Astrocyte (in vitro differentiated cells and primary cell): ENCODE data around the gene TJP1. TPM values are rescaled to one million over a fixed set of nuclear protein-coding genes. Genes with fewer than 3 reads are reported as not detected.
"Not testable (repeated sequence)": the region's sequence is repeated elsewhere in the genome, so short reads cannot be mapped to it uniquely, and the experiment has no call there.

ENCODE experiments used
- DNase-seq: peaks from one replicate; pipeline ENCODE4 v3.0.0-alpha.2; 2010; ENCODE audit warnings: low read depth
- FAIRE-seq: peaks from 2 replicates; lab custom pipeline; 2011; peaks lifted over from hg19 to GRCh38; lab: Jason Lieb, UNC
- H2AFZ ChIP-seq: 2 replicates; pipeline ENCODE4 v1.6.0; 2012; ENCODE audit warnings: low read depth, low read length, inconsistent platforms
- H3K27ac ChIP-seq: 2 replicates; pipeline ENCODE4 v1.5.1; 2011; ENCODE audit warnings: low read depth, low read length, inconsistent platforms
- H3K27me3 ChIP-seq: 2 replicates; pipeline ENCODE4 v1.6.0; 2011; ENCODE audit warnings: low read length, inconsistent platforms; ENCODE audit not compliant: insufficient read depth
- H3K36me3 ChIP-seq: 2 replicates; pipeline ENCODE4 v1.5.1; 2011; ENCODE audit warnings: low read length, inconsistent platforms; ENCODE audit not compliant: insufficient read depth
- H3K4me1 ChIP-seq: 2 replicates; pipeline ENCODE4 v1.5.1; 2011; ENCODE audit warnings: low read length, inconsistent platforms; ENCODE audit not compliant: insufficient read depth
- H3K4me2 ChIP-seq: 2 replicates; pipeline ENCODE4 v1.6.0; 2012; ENCODE audit warnings: low read length, inconsistent platforms
- H3K4me3 ChIP-seq: 2 replicates; pipeline ENCODE4 v1.5.1; 2011; ENCODE audit warnings: low read depth, mild to moderate bottlenecking, low read length, inconsistent platforms; ENCODE audit not compliant: insufficient read depth
- H3K79me2 ChIP-seq: 2 replicates; pipeline ENCODE4 v1.6.0; 2012; ENCODE audit warnings: mild to moderate bottlenecking, low read length, inconsistent platforms; ENCODE audit not compliant: insufficient read depth
- H3K9ac ChIP-seq: 2 replicates; pipeline ENCODE4 v1.6.0; 2012; ENCODE audit warnings: mild to moderate bottlenecking, low read length, inconsistent platforms
- H3K9me3 ChIP-seq: 2 replicates; pipeline ENCODE4 v1.5.1; 2012; ENCODE audit warnings: low read depth, mild to moderate bottlenecking, low read length, inconsistent platforms; ENCODE audit not compliant: insufficient read depth
- H4K20me1 ChIP-seq: 2 replicates; pipeline ENCODE4 v1.6.0; 2012; ENCODE audit warnings: low read length, inconsistent platforms; ENCODE audit not compliant: insufficient read depth
- H3K27ac Mint-ChIP-seq: one replicate; pipeline ENCODE4 v1.8.0; 2021; ENCODE audit warnings: mild to moderate bottlenecking, mixed read lengths; ENCODE audit not compliant: unreplicated experiment
- H3K27me3 Mint-ChIP-seq: one replicate; pipeline ENCODE4 v1.8.0; 2021; ENCODE audit warnings: low read depth, mixed read lengths; ENCODE audit not compliant: unreplicated experiment
- H3K36me3 Mint-ChIP-seq: one replicate; pipeline ENCODE4 v1.8.0; 2021; ENCODE audit warnings: low read depth, mixed read lengths; ENCODE audit not compliant: unreplicated experiment
- H3K4me1 Mint-ChIP-seq: one replicate; pipeline ENCODE4 v1.8.0; 2021; ENCODE audit warnings: low read depth, mixed read lengths; ENCODE audit not compliant: unreplicated experiment
- H3K4me3 Mint-ChIP-seq: one replicate; pipeline ENCODE4 v1.8.0; 2021; ENCODE audit warnings: mild to moderate bottlenecking, moderate library complexity, mixed read lengths; ENCODE audit not compliant: unreplicated experiment
- H3K9me3 Mint-ChIP-seq: one replicate; pipeline ENCODE4 v1.8.0; 2021; ENCODE audit warnings: mild to moderate bottlenecking, mixed read lengths; ENCODE audit not compliant: unreplicated experiment
- EZH2 ChIP-seq: IDR thresholded peaks from 2 replicates; pipeline ENCODE4 v1.6.1; 2012; ENCODE audit warnings: mild to moderate bottlenecking, low read length, inconsistent platforms; ENCODE audit not compliant: insufficient read depth
- total RNA-seq: library from RNA; stranded (reverse); gene quantifications from 2 replicates; pipeline ENCODE4 v1.2.1, GENCODE V29; 2021
- TF ChIP-seq, protein P1 (sequence below): IDR thresholded peaks from 2 replicates; pipeline ENCODE4 v1.5.1; 2011; ENCODE audit warnings: low read depth, mild to moderate bottlenecking, inconsistent platforms, low read length, moderate library complexity; ENCODE audit not compliant: insufficient read depth

The TJP1 gene
- total RNA-seq, 1 donor from 2014 or later, result 137 TPM

DNA sequence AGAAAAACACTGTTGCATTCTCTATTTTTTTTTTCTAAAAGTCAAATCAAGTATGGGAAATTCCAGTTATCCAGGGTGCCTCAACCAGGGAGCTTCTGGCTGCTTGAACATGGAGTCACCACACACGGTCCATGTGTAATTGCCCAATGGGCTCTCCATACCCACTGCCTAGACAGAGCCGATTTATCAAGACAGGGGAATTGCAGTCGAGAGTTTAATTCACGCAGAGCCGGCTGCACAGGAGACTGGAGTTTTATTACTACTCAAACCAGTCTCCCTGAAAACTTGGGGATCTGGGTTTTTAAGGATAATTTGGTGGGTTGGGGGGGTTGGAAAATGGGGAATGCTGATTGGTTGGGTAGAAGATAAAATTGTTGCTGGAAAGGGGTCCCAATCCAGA, 149.8 kb downstream of the TJP1 start:
- Histone ChIP-seq H3K27ac (peak overlapping the region; percentile 90), H3K9me3 (no peaks in the 10 kb centered on the region), H3K4me3 (no peak overlapping the region), H3K79me2 (peaks cover 2% of the 10 kb centered on the region), H2AFZ (no peak overlapping the region), H3K4me2 (no peak overlapping the region), H3K9ac (no peak overlapping the region), H3K4me1 (peaks cover 57% of the 10 kb centered on the region), H3K36me3 (no peaks in the 10 kb centered on the region), H4K20me1 (no peaks in the 10 kb centered on the region), H3K27me3 (no peaks in the 10 kb centered on the region)
- TF ChIP-seq, protein P1, sequence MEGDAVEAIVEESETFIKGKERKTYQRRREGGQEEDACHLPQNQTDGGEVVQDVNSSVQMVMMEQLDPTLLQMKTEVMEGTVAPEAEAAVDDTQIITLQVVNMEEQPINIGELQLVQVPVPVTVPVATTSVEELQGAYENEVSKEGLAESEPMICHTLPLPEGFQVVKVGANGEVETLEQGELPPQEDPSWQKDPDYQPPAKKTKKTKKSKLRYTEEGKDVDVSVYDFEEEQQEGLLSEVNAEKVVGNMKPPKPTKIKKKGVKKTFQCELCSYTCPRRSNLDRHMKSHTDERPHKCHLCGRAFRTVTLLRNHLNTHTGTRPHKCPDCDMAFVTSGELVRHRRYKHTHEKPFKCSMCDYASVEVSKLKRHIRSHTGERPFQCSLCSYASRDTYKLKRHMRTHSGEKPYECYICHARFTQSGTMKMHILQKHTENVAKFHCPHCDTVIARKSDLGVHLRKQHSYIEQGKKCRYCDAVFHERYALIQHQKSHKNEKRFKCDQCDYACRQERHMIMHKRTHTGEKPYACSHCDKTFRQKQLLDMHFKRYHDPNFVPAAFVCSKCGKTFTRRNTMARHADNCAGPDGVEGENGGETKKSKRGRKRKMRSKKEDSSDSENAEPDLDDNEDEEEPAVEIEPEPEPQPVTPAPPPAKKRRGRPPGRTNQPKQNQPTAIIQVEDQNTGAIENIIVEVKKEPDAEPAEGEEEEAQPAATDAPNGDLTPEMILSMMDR, result no peak
- TF ChIP-seq EZH2, result no peak
- H3K36me3 Mint-ChIP-seq, result no peaks in the 10 kb centered on the region
- peaks cover 34% of the 10 kb centered on the region for H3K4me1 Mint-ChIP-seq
- H3K27me3 Mint-ChIP-seq, result no peaks in the 10 kb centered on the region
- H3K27ac Mint-ChIP-seq, result no peak overlapping the region
- peak overlapping the region; percentile 40 for H3K4me3 Mint-ChIP-seq
- no peak for DNase-seq
- FAIRE-seq, result no peak
- peaks cover 1% of the 10 kb centered on the region for H3K9me3 Mint-ChIP-seq

DNA sequence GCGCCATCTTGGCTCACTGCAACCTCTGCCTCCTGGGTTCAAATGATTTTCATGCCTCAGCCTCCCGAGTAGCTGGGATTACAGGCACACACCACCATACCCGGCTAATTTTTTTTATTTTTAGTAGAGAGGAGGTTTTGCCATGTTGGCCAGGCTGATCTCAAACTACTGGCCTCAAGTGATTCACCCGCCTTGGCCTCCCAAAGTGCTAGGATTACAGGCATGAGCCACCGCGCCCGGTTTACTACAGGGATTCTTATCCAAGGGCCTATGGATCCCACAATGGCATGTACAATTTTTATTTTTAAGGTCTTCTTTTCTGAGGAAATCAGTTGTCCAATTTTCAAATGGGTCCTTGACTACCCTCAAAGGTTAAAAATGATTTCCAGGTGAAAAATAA, 150.2 kb downstream of the TJP1 start:
- H3K9me3 ChIP-seq, FAIRE-seq, H3K4me3 ChIP-seq, H3K36me3 Mint-ChIP-seq, H2AFZ ChIP-seq, H3K27me3 ChIP-seq, H3K27ac Mint-ChIP-seq, DNase-seq, H3K27me3 Mint-ChIP-seq, H4K20me1 ChIP-seq, H3K9me3 Mint-ChIP-seq, H3K4me3 Mint-ChIP-seq, H3K79me2 ChIP-seq, H3K36me3 ChIP-seq: not testable (repeated sequence)
- H3K4me2 ChIP-seq, result peak overlapping the region; percentile 77
- peak overlapping the region; percentile 90 for H3K27ac ChIP-seq
- peak overlapping the region; percentile 77 for H3K9ac ChIP-seq
- H3K4me1 ChIP-seq, result peaks cover 53% of the 10 kb centered on the region
- peaks cover 31% of the 10 kb centered on the region for H3K4me1 Mint-ChIP-seq

DNA sequence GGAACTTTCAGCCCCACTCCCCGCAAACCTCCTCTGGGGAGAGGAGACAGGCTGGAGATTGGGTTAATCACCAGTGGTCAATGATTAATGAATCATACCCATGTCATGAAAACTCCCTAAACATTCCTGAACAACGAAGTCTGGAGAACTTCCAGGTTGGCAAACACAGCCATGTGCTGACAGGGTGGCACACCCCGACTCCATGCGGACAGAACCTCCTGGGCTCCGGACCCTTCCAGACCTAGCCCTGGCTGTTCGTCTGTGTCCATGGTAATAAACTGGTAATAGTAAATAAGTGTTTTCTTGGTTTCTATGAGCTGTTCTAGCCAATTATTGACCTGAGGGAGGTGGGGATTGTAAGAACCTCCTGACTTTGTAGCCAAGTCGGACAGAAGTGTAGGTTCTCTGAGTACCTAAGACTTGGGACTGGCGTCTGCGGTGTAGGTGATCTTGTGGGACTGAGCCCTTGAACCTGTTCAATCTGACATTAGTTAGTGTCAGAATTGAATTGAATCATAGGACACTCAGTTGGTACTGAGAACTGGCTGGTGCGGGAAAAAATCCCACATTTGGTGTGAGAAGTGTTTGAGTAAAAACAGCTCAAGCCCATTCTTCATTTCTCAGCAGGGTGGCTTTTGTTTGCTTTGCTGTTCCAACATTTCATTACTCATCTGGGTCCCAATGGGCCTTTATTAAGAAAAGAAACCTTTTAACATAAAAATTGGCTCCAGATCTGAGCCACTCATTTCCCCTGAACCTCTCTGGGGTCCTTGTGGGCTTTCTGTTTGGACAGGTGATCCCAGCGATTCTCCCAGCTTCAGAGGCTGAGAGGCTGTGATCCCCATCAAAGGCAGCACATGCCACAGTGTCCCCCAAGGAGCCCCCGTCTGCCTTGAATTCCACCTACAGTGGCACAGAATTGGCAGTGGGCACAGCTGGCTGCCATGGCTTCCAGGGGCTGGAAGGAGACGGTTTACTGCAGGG, 151.0 kb downstream of the TJP1 start:
- H3K27me3 Mint-ChIP-seq, result no peaks in the 10 kb centered on the region
- DNase-seq (peak; percentile 76), FAIRE-seq (peak; percentile 89)
- Histone ChIP-seq H4K20me1 (no peaks in the 10 kb centered on the region), H3K27me3 (no peaks in the 10 kb centered on the region), H3K4me1 (peaks cover 48% of the 10 kb centered on the region), H3K36me3 (no peaks in the 10 kb centered on the region), H3K4me2 (peak overlapping the region; percentile 77), H3K27ac (peak overlapping the region; percentile 90), H3K9ac (peak overlapping the region; percentile 77), H3K9me3 (no peaks in the 10 kb centered on the region), H2AFZ (peak overlapping the region; percentile 43), H3K79me2 (peaks cover 2% of the 10 kb centered on the region), H3K4me3 (peak overlapping the region; percentile 26)
- no peaks in the 10 kb centered on the region for H3K36me3 Mint-ChIP-seq
- peaks cover 26% of the 10 kb centered on the region for H3K4me1 Mint-ChIP-seq
- H3K9me3 Mint-ChIP-seq, result no peaks in the 10 kb centered on the region
- TF ChIP-seq EZH2, result no peak
- TF ChIP-seq, protein P1, result no peak
- H3K27ac Mint-ChIP-seq, result peak overlapping the region; percentile 95
- peak overlapping the region; percentile 65 for H3K4me3 Mint-ChIP-seq
